Fibroblast of gingiva (primary cell): ENCODE data around the gene SYT6.

Experiments
- DNase-seq: peaks from one replicate; pipeline ENCODE4 v3.0.0-alpha.2; 2011; ENCODE audit warnings: low read depth

SYT6 gene

GRCh38 chr1:114118351-114118990, 35.2 kb downstream of the SYT6 start:
- no peak for DNase-seq

DNA sequence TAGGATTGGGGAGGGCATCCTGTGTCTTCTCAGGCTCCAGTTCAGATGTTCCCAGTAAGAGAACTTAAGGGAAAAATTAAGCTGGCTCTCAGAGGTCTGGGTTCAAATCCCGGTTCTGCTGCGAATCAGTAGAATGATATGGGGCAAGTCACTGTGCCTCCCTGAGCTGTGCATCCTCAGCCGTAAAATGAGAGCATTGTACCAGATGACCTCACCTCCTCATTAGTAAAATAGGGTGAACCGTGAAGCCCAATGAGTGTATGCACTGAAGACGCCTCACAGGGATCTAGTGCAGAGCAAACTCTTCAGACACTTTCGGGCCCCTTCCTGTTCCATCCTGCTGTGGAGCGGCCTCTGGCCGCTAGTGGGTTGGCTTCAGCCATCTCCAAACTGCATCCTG, 36.0 kb downstream of the SYT6 start:
- DNase-seq, result no peak

DNA sequence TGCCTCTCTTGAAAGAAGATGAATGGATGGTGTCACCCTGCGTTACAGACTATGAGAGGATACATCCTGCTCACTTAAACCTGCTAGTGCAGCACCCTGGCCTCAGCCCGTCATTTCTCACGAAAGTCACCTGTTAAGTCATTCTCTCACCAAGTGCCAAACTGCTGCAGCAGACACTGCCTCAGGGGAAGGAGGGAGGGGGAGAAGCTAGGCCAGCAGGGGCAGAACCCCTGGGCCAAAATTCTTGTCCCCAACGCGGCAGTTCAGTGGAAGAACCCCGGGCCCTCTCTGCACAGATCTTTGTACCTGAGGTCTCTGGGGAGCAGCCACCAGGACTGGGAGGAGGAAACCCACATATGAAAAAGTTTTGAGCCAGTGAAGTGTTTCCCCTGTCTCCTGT, 37.6 kb downstream of the SYT6 start:
- no peak for DNase-seq

DNA sequence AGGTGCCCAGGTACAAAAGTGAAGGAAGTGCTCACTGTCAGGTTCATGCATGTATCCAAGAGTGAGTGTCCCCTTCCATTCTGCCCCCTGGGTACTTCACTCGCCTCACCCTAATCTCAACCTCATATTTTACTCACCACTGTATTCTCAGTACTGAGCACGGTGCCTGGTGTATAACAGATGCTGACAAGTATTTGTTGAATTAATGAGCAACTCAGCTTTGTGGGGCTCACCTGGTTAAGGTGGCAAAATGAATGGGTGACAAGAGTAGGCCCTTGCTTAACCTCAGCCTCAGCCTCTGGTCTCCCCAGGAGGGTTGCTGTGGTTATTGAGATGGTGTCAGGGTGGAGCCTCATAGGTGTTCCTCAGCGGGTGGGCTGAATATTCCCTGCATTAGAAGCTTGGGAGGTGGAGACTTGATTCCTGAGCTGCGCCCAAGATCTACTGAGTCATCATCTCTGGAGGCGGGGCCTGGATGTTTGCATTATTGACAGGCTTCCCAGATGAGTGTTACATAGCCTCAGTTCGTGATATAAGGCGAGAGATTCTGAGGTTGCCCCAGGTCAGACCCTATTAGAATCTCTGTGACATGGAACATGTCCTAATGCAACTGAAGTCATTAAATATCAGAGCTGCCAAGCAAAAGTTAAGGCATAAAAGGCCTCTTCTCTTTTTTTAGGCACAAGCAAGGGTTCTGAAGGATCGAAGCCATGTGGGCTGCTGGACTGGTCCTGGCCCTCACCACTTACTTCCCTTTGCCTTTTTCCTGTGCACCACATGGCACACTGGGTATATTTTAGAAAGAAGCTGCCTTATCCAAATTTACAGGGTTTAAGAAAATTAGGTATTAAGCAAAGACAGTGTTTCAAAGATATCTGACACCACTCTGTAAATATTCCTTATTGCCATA, 39.2 kb downstream of the SYT6 start:
- no peak for DNase-seq

- no peak for DNase-seq
These were observed 40.1 kb downstream of the SYT6 start for GRCh38 chr1:114113411-114114184.

GRCh38 chr1:114112775-114113174, 40.9 kb downstream of the SYT6 start:
- no peak for DNase-seq

- DNase-seq, result no peak
These were observed 41.7 kb downstream of the SYT6 start for GRCh38 chr1:114111731-114112641.

- DNase-seq, result no peak
These were observed 43.7 kb downstream of the SYT6 start for GRCh38 chr1:114109981-114110380.

DNA sequence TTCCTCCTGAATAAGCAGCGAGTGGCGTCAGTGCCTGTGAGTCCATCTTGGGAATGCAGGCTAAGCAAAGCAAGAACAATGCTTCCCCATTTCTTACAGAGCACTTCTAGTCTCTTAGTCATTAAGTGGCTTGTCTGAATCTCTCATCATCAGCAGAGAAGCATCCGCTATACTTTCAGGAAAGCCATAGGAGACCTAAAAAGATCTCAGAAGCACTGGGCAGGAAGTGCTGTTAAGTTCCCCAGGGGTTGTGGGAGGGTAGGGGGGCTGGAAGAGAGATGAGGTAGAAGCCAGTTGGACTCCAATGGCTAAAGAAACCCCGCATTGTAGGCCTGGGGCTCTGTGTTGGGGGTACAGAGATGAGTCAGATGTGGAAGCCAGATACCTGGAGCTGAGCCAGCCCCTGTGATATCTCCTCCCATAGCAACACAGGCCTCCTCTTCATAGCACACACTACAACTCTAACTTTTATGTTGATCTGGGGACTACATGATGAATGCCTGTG, 44.9 kb downstream of the SYT6 start:
- no peak for DNase-seq

DNA sequence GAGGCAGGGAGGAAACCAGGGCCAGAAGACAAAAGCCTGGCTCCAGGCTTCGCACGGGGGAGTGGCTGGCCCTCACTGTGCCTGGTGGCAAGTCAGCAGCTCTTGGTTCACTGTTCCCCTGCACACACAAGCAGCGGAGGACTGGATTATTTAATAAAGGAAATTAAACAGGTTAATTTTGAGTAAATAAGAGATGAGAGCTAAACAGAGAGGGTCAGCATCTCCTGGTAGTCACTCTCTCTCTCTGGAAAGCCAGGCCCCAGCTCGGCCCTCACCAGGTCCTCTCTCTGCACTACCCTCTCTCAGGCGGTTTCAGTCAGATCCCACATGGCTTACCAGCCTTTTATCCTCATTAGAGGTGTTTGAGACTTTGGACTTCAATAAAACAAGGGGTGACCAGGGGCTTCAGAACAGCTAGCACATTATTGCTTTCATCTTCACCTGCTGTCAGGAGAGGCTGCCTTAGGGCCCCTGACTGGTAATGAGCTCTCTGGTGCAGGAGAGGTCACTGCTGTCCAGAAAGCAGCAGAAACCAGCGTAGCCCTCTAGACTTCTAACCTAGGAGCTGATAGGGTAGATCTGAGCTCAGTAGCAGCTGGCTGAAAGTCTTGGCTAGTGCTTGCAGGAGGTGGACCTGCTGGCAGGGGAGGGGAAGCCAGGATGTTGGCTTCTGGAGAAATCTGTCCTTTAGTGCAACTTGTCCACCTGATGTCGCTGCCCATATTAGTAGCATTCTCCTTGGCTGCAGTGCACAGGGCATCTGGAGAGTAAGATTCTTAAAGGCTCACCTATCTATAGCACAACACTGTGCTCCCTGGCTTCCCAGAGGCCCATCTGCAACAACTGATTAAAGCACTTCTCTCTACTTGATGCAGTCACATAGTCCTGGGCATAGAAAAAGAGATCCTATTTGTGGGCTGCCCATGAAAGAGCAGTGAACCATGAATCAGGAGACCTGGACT, 45.9 kb downstream of the SYT6 start:
- no peak for DNase-seq

- DNase-seq, result no peak
These were observed 48.2 kb downstream of the SYT6 start for GRCh38 chr1:114105421-114105979.

GRCh38 chr1:114104949-114105348, 48.7 kb downstream of the SYT6 start:
- DNase-seq, result no peak

DNA sequence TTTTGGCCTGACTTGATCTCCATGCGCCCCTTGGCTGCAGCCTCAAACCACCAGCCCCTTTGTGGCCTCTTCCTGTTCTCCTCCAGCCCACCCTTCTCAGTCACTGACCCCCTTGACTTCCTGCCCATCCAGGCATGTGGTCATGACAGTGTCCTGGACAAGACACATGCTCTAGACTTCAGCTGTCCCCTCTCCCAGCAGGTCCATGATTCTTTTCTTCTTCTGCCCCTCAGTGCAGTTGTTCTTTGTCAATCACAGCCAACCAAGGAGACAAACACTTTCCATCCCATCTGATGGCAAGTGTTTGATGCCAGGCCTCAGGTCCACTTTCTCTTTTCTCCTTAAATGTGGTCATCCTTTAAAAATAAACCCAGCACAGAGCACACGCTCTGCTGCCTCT, 49.7 kb downstream of the SYT6 start:
- DNase-seq, result no peak

DNA sequence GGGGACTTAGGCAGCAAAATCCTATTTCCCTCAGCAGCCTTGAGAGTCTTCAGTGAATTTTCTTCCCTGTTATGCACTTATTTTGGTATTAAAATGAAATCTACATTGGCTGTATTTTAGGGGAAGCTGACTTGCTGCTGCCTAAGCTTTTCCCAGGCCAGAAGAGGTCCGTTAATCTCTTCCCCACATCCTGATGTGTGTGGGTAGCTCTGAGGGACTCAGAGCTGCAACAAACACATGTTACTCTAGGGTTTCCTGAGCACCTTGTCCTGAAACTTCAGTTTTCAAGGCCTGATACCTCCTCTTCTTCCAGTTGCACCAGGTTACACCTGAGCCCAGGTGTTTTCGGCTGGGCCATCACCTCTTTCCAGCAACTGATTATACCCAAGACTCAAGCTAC, 51.5 kb downstream of the SYT6 start:
- no peak for DNase-seq

- DNase-seq, result no peak
These were observed 53.5 kb downstream of the SYT6 start for GRCh38 chr1:114100148-114100547.

DNA sequence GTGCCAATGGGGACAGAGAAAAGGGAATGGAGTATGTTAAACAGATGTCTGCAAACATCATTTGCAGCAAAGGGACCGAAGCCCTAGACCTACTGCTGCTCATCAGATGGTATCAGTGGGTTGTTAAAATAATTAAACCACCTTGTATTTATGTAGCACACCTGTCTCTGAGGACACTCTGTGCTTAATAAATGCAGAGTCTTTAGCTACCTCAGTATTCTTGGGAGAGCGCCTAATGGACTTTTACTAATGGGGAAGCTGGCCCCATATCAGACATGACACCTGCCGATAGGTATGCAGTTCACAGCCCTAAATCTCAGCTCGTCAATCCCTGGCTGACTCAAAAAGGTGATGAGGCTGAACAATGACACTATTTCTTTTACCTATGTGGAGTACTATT, 54.4 kb downstream of the SYT6 start:
- DNase-seq, result no peak

- DNase-seq, result no peak
These were observed 56.6 kb downstream of the SYT6 start for GRCh38 chr1:114097109-114097508.

DNA sequence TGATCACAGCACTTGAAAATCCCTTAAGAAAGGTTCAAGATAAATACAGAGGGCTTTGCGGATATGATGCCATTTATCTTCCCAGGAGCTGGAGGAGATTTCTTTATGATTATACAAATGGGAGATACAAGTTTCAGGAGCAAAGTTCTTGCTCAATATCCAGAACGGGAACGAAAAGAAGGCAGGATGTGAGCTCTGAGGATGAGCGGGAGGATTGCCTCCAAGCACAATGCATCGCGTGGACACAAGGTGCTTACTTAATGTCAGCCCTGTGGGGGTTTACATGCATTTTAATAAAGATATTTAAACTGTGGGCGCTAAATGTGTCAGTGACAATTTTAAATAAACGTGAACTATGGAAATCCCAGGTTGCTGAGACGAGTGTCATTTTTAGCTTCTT, 59.0 kb downstream of the SYT6 start:
- no peak for DNase-seq

DNA sequence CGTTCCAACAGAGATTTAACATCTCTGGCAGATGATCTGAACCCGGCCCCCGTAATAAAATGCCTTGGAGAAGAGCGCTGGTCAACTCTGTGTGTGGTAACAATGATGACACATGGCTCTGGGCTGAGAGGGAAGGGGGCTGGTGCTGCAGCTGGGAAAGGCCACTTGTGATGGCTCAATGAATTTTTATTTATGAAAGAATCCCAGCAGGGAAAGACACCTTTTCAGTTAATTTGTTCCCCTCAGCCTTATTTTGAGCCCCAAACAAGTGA, 59.4 kb downstream of the SYT6 start:
- no peak for DNase-seq

GRCh38 chr1:114093624-114094362, 59.9 kb downstream of the SYT6 start:
- no peak for DNase-seq
